ENCODE data around the gene CAMTA1.

CAMTA1 gene

GRCh38 chr1:7495962-7496361 lies 710.7 kb downstream of the CAMTA1 start:
- no peak for DNase-seq

DNA sequence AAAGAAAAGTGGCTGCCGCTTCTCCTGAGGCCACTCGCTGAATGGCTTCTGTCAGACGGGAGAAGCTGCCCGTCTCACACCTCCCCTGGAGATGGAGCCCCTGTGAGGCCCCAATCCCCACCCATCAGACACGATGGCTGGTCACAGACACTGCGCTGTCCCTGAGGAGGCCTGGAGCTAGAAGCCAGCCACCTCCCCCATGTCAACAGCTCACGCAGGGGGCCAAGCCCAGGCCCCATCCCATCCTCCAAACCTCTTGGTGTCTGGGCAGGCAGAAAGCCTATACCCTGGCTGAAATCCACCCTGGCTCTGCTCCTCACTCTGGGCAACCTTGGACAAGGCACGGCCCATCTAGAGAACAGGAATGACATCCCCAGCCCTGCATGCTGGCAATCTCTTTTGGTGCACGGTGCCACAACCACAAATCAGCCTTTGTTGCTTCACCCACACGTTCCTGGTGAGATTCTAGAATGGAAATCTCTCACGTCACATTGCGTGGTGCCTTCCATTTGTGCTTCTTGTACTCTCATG lies 711.9 kb downstream of the CAMTA1 start:
- no peak for DNase-seq

DNA sequence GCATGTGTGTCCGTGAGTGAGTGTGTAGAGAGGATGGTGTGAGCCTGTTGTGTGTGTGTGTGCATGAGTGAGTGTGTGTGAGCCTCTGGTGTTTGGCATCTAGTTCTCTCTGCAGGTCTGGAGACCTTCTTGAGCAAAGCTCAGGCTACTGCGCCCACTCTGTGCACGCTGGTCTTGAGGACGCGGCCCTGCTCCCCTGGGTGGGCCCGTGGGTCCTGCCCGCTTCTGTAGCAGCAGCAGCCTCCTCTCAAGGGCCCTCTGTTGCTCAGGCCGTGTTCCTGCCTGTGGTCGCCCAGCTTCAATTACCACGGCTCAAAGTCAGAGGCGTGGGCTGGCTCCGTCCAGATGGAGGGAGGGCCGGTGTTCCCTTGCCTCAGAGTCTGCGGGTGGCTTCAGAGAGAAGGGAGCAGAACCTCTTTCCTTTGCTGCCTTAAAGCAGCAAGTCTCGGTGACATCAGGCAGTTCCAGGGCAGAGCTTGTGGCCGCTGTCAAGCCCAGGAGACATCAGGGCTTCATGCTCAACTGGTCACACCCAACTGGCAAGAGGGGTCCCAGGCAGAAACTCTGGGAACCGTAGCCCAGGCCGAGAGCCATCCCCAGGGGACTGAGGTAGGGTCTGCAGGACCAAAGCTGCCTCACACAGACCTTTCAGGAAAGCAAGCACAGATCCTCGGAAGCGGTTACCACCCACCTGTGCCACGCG lies 715.3 kb downstream of the CAMTA1 start:
- no peak for DNase-seq

DNA sequence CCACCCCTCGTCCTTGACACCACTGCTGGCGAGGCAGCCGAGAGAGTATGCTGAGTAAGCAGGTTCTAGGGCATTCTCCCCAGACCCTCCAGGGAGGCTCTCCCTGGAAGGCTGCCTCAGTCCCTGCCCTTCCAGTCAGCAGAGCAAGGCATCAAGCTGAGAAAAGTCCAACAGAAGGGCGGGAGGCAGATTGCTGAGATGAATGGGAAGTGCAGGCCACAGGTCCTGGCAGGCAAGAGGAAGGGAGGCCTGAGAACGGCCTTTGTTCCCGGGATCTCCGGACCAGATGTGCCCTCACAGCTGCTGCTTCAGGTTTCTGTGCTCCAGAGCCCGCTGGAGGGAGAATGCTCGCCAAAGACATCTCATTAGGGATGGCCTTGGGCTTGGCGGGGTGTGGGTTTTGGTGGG lies 715.8 kb downstream of the CAMTA1 start:
- no peak for DNase-seq

DNA sequence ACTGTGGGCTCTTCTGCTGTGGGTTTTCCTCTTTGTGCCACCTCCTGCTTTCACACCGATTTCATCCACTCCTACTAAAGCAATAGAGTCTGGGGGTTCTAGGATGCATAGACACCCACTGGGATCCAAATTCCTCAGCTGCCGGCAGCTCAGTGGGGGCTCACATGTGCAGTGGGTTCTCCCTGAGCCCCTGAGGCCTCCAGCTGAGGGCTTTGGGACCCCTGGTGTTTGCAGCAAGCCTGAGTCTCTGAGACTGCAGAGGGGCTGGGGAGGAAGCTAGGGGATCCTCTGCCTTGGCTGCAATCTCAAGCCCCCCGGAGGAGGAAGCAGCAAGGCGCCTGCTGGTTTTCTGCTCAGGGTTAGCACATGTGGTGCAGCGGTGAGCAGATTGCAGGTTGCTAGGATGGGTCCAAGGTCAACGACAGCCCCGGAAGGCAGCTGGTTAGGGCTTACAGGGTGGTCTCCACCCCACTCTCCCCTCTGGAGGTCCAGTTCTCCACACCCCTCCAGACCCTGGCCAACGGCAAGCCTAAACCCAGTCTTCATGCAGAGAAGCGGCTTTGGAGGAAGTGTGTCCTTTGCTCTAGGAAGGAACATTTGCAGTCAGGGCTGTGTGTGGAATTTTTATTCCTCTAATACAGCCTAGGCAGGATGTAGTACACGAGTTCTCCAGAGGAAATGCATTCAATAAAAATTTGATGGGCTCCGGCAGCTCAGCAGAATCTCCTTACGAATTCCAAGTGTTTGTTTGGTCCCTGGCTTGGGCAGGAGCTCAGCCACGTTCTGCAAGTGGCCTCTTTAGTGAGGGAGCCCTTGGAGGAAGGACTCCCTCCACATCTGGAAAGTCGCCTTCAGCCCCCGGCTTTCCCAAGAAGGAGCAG lies 716.7 kb downstream of the CAMTA1 start:
- no peak for DNase-seq

DNA sequence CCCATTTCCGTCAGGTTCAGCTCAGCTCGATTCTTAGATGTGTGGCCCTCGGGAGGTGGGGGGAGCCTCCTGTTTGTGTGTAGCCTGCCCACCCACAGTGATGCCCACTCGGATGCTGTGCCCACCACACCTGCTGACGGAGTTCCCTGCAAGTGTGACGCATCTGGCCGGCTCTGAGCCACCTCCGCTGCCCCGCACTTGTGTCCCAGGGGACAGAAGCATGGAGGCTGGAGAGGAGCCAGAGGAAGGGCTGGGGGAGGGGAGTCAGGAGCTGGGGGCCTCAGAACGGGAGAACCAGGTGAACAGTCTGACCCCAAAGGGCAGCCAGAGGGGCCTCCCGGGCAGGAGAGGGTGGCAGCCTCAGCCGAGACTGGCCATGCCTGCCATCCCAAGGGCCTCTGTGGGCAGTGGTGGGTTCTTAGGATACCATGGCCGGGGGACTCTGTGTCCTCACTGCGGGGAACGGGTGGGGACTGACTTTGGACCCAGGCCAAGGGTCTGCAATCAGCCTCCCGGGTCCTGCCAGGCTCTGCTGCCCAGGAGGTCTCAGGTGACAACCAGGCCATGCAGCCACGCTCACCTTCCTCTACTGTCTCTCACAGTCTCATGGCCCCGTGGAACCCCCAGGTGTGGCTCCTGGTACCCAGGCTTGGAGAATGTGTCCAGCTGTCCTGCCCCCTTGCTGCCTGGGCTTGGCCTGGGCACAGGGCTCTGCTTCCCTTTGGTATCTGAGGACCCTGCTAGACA lies 718.6 kb downstream of the CAMTA1 start:
- no peak for DNase-seq

DNA sequence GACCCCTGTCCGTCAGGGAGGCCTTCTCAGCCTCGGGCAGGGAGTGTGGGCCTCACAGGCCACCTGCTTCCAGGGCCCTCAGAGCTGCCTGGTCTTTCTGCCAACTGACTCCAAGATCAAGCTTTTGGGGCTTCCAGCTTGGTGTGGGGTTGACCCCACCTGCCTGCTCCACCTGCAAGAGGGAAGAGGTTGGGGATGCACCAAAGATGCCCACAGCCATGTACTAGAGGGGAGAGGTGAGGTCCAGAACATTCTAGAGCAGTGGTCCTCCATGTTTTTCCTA lies 719.1 kb downstream of the CAMTA1 start:
- no peak for DNase-seq

- DNase-seq: no peak
Observed at GRCh38 chr1:7505094-7505770, 720.0 kb downstream of the CAMTA1 start.

GRCh38 chr1:7505771-7506453 lies 720.7 kb downstream of the CAMTA1 start:
- DNase-seq: no peak

DNA sequence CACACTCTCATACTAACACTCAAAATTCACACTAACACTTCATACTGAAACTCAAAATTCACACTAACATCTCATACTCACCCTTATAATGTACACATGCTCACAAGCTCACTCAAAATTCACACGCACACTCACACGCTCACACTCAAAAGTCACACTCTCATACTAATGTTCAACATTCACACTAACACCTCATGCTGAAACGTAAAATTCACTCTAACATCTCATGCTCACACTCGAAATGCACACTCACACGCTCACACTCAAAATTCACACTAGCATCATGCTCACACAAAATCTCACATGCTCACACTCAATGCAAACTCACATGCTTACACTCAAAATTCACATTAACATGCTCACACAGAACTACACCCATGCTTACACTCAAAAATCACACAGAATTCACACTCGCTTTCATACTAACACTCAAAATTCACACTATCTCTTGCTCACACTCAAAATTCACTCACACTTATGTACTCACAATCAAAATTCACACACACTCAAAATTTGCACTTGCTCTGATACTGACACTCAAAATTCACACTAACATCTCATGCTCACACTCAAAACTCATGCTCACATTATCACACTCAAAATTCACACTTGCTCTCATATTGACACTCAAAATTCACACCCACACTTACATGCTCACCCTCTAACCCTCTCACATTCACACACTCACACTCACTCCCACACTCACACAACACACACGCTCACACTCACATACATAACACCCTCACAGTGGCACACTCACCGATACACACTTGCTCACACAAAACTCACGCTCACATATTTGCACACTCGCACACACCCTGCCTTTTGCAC lies 721.4 kb downstream of the CAMTA1 start:
- DNase-seq: no peak

GRCh38 chr1:7507285-7508019 lies 722.2 kb downstream of the CAMTA1 start:
- DNase-seq: no peak

DNA sequence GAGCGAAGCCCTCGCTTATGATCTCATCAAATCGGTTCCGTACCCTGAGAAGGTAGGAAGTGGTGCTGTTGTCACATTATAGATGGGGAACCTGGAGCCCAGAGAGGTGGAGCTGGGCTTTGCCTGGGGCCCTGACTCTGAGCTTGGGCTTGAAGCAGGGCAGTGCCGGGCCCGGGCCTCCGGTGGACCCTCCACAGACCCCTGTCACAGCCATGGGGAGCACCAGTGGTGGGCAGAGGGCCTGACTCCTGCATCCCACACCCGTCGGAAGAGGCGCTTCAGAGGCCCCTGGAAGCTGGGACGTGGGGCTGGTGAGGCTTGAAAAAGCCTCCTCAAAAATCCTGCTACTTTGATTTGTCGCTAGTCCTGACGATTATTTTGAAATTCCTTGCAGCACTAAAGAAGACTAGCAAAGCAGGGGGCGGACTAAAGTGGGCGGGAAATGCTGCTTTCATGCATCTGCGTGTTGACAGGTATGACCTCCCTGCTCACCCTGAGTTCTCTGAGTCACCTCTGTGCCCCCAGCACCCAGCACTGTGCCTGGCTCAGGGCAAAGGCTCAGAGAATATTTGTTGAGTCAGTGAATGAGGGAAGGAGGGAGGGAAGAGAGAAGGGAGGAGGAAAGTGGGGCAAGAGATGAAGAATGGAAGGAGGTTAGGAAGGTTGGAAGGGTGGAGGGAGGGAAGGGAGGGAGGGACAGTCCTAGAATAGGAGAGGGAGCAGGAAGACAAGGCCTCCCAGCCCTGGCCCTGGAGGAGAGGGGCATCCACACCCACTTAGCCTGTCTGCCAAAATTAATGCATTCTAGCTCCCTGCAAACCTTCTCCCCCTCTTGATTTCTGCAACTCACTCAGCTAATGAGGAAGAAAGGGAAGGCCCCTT lies 723.0 kb downstream of the CAMTA1 start:
- no peak for DNase-seq

- DNase-seq: no peak
Observed at GRCh38 chr1:7508934-7509519, 723.8 kb downstream of the CAMTA1 start.

DNA sequence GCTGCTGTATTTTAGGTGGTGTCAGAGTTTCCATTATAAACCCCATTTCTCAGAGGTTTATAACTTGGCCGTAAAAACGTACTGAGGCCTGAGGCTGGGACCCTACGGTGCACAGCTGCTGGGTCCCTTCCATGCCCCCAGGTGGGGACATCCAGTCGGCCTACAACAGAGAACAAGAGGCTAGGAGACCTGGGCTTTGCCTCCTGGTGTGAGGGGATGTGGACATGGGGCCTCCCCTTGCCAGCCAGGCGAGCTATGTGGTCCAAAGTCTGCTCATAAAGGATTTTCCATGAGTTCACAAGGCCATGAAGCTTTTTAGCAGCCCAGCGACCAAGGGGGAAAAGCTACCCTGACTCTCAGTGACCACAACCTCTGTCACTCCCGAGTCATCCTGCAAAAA lies 724.3 kb downstream of the CAMTA1 start:
- DNase-seq: no peak

GRCh38 chr1:7510389-7510931 lies 725.2 kb downstream of the CAMTA1 start:
- DNase-seq: no peak

DNA sequence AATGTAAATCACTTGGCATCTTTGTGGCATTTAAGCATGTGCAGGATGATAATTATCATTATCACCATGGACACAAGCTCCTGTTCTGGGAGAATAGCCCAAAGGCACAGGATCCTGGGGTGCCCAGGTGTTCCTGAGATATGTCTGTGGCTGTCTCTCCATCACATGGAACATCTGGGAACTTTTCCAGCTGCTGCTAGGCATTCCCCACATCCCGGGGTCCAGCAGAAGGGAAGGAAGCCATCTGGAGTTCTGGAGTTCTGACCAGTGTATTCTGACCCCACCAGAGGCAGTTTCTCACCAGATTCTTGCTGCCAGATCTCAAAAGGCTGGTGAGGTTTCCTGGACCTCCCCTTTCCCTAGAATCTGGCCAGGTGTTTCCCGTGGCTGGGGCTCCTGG lies 726.1 kb downstream of the CAMTA1 start:
- no peak for DNase-seq

- no peak for DNase-seq
Observed at GRCh38 chr1:7513081-7513480, 727.8 kb downstream of the CAMTA1 start.

- no peak for DNase-seq
Observed at GRCh38 chr1:7515175-7515574, 729.9 kb downstream of the CAMTA1 start.

GRCh38 chr1:7515904-7516303 lies 730.6 kb downstream of the CAMTA1 start:
- DNase-seq: no peak
